K562 (cell line): ENCODE results near the gene BCL7B. TPM values are rescaled to one million over a fixed set of nuclear protein-coding genes. Genes with fewer than 3 reads are reported as not detected.
A peak's percentile ranks its signal among the peaks of the same experiment; 100 is the strongest.

Source experiments
- DMBX1 ChIP-seq: fragments of 250-450 bp; sonication (Bioruptor Pico); IDR thresholded peaks from 2 replicates; pipeline ENCODE4 v1.8.0; 2022; ENCODE audit warnings: inconsistent platforms, mild to moderate bottlenecking, moderate library complexity, borderline replicate concordance
- MAFF ChIP-seq: IDR thresholded peaks from 2 replicates; pipeline ENCODE4 v1.6.1; 2012; ENCODE audit warnings: low read length, improper control_type of control experiment
- MTA1 ChIP-seq: fragments of 450-650 bp; IDR thresholded peaks from 2 replicates; pipeline ENCODE4 v1.6.1; 2017; ENCODE audit warnings: borderline replicate concordance
- NFRKB ChIP-seq: fragments of 450-650 bp; IDR thresholded peaks from 2 replicates; pipeline ENCODE4 v1.6.1; 2016; ENCODE audit warnings: low read depth
- POU5F1 ChIP-seq: fragments of 150-350 bp; IDR thresholded peaks from 2 replicates; pipeline ENCODE4 v1.6.1; 2014; ENCODE audit warnings: borderline replicate concordance, low read length, low read depth, mild to moderate bottlenecking; ENCODE audit not compliant: partially characterized antibody
- PREB ChIP-seq: sonication (generic); formaldehyde crosslinking; IDR thresholded peaks from 2 replicates; pipeline ENCODE4 v1.8.1; 2023; ENCODE audit warnings: mild to moderate bottlenecking, missing genetic modification reagents
- RERE ChIP-seq: sonication (generic); formaldehyde crosslinking; IDR thresholded peaks from 2 replicates; pipeline ENCODE4 v1.8.0; 2023; ENCODE audit warnings: missing genetic modification reagents, mild to moderate bottlenecking, borderline replicate concordance
- REST ChIP-seq, 2 experiments: fragments of 450-650 bp; formaldehyde crosslinking in 1 of 2; IDR thresholded peaks; 2 replicates each; pipeline versions ENCODE4 v1.4.0 to v1.6.1; 2014 to 2020; ENCODE audit warnings: mild to moderate bottlenecking in 2 of 2, borderline replicate concordance in 1 of 2, low read depth in 1 of 2
- SMARCA5 ChIP-seq: fragments of 450-650 bp; IDR thresholded peaks from 2 replicates; pipeline ENCODE4 v1.6.1; 2016
- ZNF124 ChIP-seq: sonication (generic); formaldehyde crosslinking; IDR thresholded peaks from 2 replicates; pipeline ENCODE4 v1.8.1; 2022; ENCODE audit warnings: missing genetic modification reagents
- ZNF143 ChIP-seq: sonication (generic); formaldehyde crosslinking; IDR thresholded peaks from 2 replicates; pipeline ENCODE4 v1.9.0; 2022; ENCODE audit warnings: mild to moderate bottlenecking, missing genetic modification reagents
- ZNF717 ChIP-seq: fragments of 250-450 bp; sonication (Bioruptor Pico); IDR thresholded peaks from 2 replicates; pipeline ENCODE4 v1.5.0; 2021
- polyA plus RNA-seq, 8 experiments: library from polyadenylated mRNA; depleted of rRNA in 4 of 8; stranded (reverse) in 5 of 8; unstranded in 3 of 8; fragments of >200 nt; fragmentation: Nextera tagmentation in 2 of 8; fragmentation: Illumina TruSeq in 1 of 8; extraction: Ambion mirVana in 2 of 8; extraction: Trizol in 1 of 8; gene quantifications; 2 replicates each; pipeline versions ENCODE4 v1.2.1 to v1.2.3, GENCODE V29; 2011 to 2014; ENCODE audit warnings: inconsistent platforms in 1 of 8, missing spikeins in 1 of 8
- total RNA-seq, 7 experiments: library from RNA; depleted of rRNA in 6 of 7; stranded (reverse); fragments of >200 nt in 6 of 7; fragmentation: Illumina TruSeq in 2 of 7; extraction: Trizol in 2 of 7; gene quantifications; 2 replicates each; pipeline versions ENCODE4 v1.2.1 to v1.2.3, GENCODE V29; 2011 to 2021; ENCODE audit warnings: low replicate concordance in 1 of 7

BCL7B gene
- total and polyA plus RNA-seq, 9 of the 15 experiments (the other 6 are each of a cell fraction or from before 2014, with no cell fraction given) = 10.0 to 73.2 (median 32.9) TPM

GRCh38 chr7:73557397-73558257, at the start of gene BCL7B (continued):
- TF ChIP-seq RERE = no peak
- peak; percentile 77; the same call in 1 of the 2 replicates for TF ChIP-seq DMBX1 (CRISPR knock-in tag)
- no peak for TF ChIP-seq MAFF
- TF ChIP-seq SMARCA5 = peak; percentile 93
- TF ChIP-seq POU5F1 = peak; percentile 19
- peak; percentile 74; the same call in 1 of the 2 replicates for TF ChIP-seq PREB (CRISPR knock-in tag)
- TF ChIP-seq NFRKB = peak; percentile 8; the same call in 1 of the 2 replicates
- TF ChIP-seq MTA1 = peak; percentile 34; the same call in 1 of the 2 replicates
- TF ChIP-seq ZNF717 (CRISPR knock-in tag) = no peak
- peak; percentile 33; the same call in 1 of the 2 replicates for TF ChIP-seq ZNF124 (CRISPR knock-in tag)
- no peak for TF ChIP-seq REST (IDR thresholded peaks at IDR 0.05; ENCODE audit: borderline replicate concordance)
- TF ChIP-seq REST (CRISPR knock-in tag; IDR thresholded peaks at IDR 0.05; ENCODE audit: low read depth) = 0 out of 2 replicates have a peak, but pooled peaks have one; percentile 34
- no peak; the same call in 1 of the 2 replicates for TF ChIP-seq ZNF143 (CRISPR knock-in tag)
